HG03175 (cell line): ENCODE results near the gene EFCAB6.

ENCODE experiments used
- ATAC-seq: cut with Tn5 transposase; IDR thresholded peaks from one replicate; pipeline ENCODE4 v1.9.1; 2021; ENCODE audit warnings: mild to moderate bottlenecking, moderate library complexity; ENCODE audit not compliant: unreplicated experiment

EFCAB6 gene

DNA sequence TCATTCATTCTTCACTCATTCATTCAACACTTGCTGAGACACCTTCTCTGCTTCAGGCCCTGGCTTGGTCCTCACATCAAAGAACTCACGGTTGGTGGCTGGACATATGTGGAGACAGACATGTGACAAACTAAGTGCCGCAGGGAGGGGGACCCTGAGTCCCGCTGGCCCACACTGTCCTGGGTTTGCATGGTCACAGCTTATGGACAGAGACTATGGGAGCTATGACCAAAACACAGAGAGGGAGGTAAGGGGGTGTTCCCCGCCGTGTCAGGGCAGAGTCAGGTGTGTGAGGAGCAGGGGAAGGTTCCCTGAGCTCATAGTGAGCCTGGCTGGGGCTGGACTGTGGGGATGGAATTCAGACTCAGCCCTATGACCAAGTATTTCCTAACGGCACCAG is 277.2 kb downstream of the EFCAB6 start:
- ATAC-seq: no peak

DNA sequence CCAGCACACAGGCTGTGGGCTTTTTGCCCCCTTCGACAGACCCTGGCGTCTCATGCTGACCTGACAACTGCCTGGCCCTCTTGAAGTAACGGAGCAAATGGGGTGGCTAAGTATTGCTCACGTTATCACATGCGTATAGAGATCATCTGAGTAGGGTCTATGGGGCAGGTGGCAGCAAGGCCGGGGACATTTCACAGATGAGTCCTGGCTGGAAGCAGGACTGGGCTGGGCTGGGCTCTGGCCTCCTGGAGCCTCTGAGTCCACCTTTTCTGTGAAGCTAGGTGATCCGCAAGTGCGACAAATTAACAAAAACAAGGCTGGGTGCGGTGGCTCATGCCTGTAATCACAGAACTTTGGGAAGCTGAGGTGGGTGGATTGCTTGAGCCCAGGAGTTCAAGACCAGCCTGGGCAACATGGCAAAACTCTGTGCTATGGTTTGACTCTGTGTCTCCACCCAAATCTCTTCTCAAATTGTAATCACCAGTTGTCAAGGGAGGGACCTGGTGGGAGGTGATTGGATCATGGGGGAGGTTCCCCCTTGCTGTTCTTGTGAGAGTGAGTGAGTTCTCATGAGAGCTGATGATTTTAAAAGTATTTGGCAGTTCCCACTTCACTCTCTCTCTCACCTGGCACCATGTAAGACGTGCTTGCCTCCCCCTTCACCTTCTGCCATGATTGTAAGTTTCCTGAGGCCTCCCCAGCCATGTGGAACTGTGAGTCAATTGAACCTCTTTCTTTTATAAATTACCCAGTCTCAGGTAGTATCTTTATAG is 278.3 kb downstream of the EFCAB6 start:
- no peak for ATAC-seq

DNA sequence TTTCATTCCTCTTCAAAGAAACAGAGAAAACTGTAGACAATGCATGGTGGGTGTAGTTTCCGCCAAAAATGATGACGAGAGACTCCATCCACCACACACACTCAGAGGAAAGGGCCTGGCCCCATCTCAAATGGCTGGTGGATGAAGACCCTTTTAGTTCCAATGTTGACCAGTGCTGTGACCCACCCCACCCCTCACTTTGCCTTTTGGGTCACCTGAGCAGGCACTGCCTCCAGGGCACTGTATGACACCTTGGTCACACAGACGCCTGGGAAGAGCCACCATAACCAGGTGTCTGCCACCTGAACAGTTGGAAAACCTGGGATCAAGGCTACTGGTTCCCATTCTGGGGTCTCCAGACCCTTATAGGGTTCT is 279.0 kb downstream of the EFCAB6 start:
- no peak for ATAC-seq

DNA sequence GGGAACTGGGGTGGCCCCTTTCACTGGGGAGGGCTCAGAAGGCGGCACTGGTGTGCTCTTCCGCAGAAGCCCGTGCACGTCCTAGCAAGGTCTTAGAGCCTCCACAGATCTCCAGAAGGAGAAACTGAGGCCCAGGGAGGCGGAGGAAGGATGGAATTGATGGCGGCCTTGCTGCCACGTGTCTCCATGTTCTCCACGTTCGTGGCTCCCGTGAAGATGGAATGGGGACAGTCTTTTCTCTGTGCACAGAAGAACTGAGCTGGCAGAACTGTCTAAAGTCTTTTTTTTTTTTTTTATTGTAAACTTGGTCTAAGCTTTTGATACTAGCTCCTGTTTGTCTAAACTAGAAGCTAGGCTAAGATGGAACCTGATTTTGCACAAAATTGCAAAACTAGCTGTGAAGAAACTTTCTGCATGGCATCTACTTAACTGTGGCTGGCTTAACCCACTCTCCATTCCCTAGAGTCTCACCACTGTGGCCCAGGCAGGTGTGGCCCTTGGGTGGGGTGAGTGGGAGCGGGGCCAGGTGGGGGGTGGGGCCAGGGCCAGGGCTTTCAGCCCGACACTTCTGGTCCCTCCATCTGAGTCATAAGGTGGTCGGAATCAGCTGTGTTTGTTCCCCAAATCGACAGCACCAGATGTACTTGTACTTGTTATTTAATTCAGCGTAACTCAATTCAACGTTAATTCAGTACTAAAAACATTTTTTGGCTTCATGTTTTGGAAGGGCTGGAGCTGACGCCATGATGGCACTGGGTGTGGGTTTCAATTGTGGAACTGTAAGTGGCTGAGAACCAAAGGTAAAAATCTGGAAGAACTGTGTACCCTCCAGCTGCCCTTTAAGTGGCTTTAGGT is 279.6 kb downstream of the EFCAB6 start:
- no peak for ATAC-seq

DNA sequence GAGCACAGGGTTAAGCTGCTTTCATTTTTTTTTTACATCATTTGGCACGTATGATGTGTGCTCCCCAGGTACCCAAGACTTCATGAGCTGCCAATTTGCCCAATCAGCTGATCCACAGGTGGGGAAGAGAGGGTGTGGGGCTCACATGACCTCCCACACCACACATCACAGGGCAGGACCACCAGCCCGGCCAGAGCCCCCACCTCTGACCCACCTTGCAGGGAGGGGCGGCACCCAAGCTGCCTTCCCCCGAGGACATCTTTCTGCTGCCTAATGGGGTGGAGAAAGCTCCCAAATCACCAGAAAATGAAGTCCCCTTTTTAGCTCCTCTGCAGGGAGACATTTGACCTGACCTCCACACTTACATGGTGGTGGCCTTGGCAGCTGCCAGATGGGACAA is 280.5 kb downstream of the EFCAB6 start:
- ATAC-seq: no peak

DNA sequence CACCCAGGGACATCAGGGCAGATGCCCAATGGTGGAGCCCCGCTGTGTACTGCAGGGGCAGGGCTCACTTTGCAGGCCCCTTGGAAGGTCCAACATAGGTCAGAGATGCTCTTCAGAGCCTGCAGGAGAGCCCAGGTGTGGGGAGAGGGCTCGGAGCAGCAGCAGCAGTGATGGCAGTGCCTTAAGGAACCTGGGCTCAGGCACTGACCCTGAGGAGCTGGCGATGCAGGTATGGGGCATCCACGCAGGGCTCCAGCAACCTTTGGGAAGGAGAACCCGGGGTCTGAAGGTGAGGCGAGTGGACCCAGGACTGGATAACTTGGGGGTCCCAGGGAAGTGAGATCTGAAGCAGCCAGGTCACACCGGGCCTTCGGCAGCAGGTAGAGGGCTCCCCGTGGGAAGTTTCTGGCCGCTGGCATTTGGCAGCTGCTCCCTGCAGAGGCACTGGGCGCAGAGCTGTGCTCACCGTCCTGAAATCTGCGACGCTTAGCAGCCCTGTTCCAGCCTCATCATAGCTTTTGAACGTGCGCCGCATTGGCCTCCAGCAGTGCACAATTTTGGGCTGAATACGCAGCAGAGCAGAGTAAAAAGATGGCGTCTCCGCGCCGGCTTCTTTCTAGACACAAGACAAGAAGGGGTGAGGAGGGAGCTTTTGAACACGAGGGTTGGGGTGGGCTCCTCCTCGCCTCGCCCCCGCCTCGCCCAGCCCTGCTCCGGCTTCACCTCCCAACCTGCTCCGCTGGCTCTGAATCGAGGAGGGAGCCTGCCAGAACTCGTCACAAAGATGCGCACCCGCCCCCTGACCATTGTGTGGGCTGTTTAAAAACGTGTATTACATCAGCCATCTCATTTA is 281.5 kb downstream of the EFCAB6 start:
- ATAC-seq: no peak

DNA sequence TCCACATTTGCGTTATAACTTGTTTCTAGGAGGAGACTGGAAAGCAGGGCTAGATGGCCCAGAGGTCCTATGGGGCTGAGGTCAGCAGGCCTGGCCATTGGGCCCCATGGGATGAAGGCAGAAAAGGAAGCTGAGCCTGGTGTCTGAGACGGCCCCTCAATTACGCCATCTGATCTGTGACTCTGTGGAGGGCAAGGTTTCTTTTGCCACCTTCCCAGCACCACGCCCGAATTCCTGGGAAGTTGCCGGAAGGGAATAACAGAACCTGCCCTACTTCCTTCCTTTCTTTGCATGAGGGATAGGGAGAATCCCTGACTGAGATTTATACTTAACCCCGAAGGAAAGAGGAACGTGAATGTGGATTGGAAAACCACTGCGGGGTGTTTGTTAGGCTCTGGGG is 282.2 kb downstream of the EFCAB6 start:
- ATAC-seq: no peak

DNA sequence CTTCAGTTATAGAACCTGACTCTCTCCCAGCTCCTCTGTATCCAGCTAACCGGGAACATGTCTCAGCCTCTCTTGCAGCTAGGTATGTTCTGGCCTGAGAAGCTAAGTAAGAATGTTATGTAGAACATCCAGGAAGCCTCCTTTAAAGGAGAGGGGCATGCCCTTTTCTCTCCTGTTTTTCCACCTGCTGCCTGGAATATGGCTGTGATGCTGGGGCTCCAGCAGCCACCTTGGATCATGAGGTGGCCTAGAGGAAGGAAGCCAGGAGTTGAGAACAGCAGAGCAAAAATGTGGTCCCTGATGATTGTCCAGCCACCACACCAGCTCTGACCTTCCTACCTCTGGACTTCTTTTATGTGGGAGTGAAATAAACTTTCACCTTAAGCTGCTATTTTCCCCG is 282.6 kb downstream of the EFCAB6 start:
- no peak for ATAC-seq

DNA sequence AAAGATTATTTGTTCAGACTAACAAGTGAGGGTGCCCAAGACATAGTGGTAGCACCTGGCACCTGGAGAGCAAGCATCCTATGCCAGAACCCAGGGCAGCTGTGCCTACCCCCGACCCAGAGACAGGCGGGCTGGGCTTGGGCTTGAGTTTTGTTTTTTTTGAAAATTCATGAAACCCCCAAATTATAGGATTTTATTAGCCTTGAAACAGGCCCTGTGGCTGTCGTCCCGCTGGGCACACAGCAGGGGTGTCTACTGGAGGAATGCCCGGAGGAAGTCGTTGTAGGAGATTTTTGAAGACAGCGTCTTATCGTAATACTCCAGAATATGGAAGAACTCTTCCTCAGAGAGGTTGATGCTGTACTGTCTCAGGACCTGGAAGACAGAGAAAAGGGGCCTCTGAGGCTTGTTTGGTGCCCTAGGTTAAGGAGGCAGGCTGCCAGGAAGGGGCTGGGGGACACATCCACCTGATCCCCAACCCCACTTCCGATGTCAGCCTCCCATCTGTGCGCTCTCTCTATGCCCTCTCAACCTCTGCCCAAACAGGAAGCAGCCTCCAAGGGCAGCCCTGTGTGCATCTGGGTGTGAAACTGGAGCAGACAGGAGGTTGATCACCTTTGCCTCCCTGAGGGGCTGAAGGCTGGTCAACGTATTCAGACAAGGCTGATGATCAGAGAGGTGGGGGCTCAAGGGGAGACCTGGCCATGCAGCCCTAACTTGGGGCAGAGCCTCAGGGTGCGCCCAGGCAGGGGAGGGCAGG is 283.3 kb downstream of the EFCAB6 start:
- ATAC-seq: no peak

DNA sequence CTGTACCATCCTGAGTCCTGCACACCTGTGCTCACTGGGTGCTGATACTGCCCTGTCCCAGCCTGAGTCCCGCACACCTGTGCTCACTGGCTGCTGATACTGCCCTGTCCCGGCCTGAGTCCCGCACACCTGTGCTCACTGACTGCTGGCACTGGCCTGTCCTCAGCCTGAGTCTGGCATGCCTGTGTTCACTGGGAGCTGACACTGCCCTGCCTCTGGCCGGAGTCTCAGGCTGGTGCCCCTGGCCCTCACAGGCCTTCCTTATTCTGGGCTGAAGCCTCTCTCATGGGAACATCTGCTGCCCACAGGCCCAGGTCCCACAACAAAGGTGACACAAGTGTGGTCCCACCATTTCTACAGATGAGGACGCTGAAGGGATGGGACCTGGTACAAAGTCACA is 285.2 kb downstream of the EFCAB6 start:
- ATAC-seq: no peak

DNA sequence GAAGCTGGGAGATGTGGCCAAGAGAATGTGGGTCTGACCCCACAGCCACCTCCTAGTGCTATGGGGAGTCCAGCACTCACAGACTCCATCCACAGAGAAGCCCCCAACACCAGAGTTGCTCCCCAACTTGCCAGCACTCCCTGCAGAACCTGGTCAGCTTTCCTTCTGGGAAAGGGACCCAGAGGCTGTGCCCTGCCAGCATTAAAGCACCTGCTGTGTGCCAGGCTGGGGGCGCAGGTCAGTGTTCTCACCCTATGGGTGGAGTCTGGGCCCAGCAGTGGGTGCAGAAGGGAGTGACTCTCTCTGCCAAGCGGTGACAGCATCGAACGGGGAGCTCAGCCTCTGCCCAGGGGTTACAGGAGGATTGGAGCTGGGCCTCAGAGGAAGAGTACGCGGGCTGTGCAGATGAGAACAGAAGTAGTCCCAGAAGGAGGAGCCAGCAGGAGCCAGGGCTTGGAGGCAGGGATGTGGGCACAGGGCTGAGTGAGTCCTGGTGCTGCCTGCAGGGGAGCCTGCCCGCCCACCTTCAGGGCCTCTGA is 285.9 kb downstream of the EFCAB6 start:
- ATAC-seq: no peak

DNA sequence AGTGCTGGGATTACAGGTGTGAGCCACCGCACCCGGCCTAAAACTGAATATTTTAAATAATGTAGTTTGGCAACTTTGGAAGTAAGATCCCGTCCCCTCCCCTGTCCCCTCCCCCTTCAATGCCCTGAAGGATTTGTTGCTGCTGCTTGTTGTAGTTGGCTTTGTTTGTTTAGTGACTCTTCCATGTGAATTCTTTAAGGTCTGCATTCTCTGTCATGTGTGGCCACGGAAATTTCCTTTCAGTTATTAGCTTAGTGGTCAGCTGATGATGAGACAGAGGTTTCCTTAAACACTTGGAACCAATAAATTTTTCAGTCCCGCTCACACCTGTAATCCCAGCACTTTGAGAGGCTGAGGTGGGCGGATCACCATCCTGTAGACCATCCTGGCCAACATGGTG is 290.4 kb downstream of the EFCAB6 start:
- ATAC-seq: no peak

DNA sequence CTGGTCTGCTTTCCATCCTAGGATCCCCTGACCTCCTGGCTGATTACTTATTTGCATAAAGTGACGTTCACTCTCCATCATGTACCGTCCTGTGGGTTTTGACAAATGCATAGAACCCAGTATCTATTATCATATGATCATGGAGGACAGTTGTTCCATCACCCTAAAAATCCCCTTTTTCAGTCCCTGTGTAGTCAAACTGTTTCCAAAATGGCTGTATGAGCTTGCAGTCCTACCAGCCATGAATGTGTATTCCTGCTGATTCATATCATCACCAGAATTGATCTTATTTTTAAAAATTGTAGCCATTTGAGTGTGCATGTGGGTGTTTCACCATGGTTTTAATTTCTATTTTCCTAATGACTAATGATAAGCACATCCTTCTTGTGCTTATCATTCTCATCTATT is 291.5 kb downstream of the EFCAB6 start:
- ATAC-seq: no peak

DNA sequence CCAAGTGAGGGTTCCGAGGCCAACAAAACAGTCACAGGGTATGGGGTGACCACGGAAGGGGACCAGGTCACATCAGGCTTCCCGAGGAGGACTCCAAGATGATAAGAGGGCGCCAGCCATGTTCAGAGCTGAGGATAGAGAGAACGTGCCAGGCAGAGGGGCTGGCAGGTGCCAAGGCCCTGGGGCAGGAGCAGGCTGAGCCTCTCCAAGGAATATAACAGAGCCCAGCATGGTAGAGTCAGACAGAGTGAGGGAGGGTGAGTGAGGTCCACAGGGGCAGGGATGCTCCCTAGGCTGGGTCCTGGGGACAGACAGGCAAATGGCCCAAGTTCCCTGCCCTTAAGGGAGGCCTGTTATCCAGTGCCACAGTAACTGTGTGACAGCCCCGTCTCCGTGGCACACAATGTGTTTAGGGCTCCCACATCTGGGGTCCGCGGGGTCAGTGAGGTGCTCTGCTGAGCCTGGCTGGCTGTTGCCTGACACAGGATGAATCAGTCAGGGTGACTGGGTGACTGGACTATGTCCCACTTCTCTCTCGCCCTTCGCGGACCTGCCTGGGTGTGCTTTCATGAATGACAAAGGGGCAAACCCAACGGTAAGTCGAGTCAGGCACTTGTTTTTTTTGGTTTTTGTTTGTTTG is 295.0 kb downstream of the EFCAB6 start:
- ATAC-seq: no peak

DNA sequence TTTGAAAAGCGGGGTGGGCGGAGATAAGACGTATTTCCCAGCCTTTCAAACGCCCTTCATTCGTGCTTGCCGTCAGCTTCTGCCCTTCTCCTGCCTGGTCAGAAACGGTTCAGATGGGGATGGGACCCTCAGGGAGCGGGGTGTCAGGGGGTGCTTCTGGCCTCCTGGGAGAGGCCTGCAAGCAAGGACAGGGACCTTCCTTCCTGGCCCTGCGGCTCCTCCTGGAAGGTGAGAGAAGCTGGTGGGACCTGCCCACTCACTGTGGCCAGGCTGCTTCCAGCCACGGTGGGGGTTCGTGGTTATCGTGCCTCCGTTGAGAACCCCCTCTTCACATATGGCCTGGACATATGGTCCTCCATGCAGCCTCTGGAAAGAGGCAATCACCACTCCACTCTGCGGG is 295.7 kb downstream of the EFCAB6 start:
- no peak for ATAC-seq

DNA sequence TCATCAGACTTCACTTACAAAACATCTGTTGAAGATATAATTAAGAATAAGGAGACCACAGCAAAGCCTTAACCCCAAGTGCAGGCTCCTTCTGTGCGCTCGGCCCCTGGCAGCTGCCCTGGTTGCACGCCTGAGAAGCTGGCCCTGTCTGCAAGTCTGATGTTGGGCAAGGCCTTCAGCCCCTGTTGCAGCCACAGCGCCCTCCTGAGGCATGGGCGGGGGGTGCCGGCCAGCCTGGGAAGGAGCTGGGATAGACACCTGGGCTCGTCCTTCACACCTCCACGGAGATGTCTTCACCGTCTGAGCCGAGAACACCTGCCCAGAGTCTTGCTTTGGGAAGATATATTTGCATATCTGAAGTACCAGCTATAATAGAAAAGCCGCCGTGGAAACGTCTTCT is 296.2 kb downstream of the EFCAB6 start:
- ATAC-seq: no peak

DNA sequence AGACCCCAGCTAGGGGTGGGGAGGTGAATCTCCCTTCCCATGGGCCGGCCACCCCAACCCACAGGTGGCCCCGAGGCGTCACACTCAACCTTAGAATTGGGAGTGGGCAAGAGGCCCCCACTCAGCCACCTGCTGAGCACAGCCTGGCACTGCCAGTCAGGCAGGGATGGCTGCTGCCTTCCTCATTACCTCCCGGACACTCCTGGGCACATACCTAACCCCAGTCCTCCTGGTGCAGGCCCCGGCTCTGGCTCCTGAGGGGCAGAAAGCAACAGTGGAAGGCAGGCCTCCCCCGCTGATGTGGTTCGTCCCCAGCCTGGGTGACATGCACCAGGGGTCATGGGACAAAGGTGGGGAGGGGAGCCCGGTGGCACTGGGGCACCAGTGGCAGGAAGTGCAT is 296.7 kb downstream of the EFCAB6 start:
- ATAC-seq: no peak

DNA sequence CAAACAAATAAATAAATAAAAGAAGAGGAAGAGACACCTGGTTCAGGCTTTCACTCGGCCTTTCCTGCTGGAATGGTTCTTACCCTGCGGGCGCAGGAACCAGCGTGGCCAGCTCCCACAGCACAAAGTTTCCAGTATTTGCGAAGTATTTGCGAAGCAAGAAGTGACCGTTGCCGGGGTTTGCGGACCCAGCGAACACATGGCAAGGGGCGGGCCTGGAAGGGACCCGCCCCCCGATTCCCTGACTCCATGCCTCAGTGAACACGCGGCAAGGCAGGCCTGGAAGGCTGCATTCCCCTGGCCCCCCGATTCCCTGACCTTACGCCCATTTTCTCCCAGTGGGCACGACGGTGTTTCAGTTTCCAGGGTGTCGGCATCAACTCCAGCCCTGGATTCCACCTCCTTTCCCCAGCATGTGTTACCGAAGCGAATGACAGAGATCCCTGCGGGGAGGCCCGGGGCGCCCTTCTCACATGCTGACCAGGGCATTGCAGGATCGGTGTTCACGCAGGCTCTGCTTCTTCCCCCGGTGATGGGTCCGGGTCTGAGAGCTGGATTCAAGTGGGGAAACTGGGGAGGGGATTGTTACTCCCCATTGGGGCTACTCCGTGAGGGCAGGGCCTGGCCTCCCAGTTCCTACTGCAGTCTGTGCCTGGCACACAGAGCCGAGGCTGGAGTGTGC is 297.5 kb downstream of the EFCAB6 start:
- ATAC-seq: no peak

DNA sequence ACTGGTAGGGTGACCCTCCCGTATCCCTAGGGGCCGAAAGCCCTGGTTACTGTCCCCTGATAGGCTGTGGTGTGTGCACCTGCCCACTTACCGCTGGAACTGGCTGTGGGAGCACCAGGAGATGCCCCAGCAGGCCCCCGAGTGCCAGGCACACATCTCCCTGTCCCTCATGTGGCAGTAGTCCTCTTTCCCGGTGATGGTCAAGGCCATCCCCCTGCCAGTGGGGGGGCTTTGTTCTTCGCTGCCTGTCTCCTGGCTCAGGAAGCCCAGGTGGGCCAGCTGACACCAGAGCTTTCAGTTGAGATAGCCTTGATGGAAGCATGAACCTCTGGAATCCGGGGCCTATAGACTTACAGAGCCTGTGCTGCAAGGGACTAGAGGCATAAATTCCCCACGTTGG is 299.8 kb downstream of the EFCAB6 start:
- no peak for ATAC-seq
